Measurements from ENCODE around the gene PGA3.

GRCh38 chr11:61259363-61259762, 56.0 kb downstream of the PGA3 start:
- TF ChIP-seq CTCF (IDR thresholded peaks at IDR 0.05) (no peak), POLR2A (IDR thresholded peaks at IDR 0.05) (no peak)
